OCI-LY7 (cell line): ENCODE results near the gene CALN1. TPM values are rescaled to one million over a fixed set of nuclear protein-coding genes. Genes with fewer than 3 reads are reported as not detected.

Experiments
- BruUV-seq: library from RNA; stranded (reverse); fragments of 400-500 nt; replicated peaks from 2 replicates; lab custom pipeline; 2021; lab: Mats Ljungman, UMichigan
- CTCF ChIA-PET: fragments of 300-600 bp; sonication (Branson Sonifier 250); formaldehyde crosslinking; loops from one replicate; lab custom pipeline; 2022; ENCODE audit warnings: antibody characterized with exemption; ENCODE audit not compliant: unreplicated experiment; lab: Charles Lee
- POLR2A ChIA-PET: fragments of 300-600 bp; sonication (Branson Sonifier 250); formaldehyde crosslinking; loops from one replicate; lab custom pipeline; 2022; ENCODE audit warnings: antibody characterized with exemption; lab: Charles Lee
- DNase-seq: peaks from one replicate; pipeline ENCODE4 v3.0.0-alpha.2; 2015; ENCODE audit warnings: low spot score
- H2AFZ ChIP-seq: fragments of 200-600 bp; sonication (generic), shearing (Covaris generic); 2 replicates; pipeline ENCODE4 v1.6.1; 2014; ENCODE audit warnings: mild to moderate bottlenecking, antibody characterized with exemption, low read length, moderate library complexity
- H3K27ac ChIP-seq: fragments of 200-600 bp; sonication (generic); 2 replicates; pipeline ENCODE4 v1.5.1; 2014; ENCODE audit warnings: mixed run types, low read depth, mild to moderate bottlenecking, moderate library complexity, low read length, inconsistent platforms; ENCODE audit not compliant: poor library complexity, severe bottlenecking
- H3K36me3 ChIP-seq: fragments of 200-600 bp; sonication (generic); 2 replicates; pipeline ENCODE4 v1.6.1; 2014; ENCODE audit warnings: mild to moderate bottlenecking, antibody characterized with exemption, low read length, moderate library complexity, mixed read lengths; ENCODE audit not compliant: insufficient read depth
- H3K4me1 ChIP-seq: fragments of 200-600 bp; sonication (generic); 2 replicates; pipeline ENCODE4 v1.5.1; 2014; ENCODE audit warnings: mild to moderate bottlenecking, low read length; ENCODE audit not compliant: insufficient read depth, poor library complexity, severe bottlenecking
- H3K4me2 ChIP-seq: fragments of 200-600 bp; sonication (generic); 2 replicates; pipeline ENCODE4 v1.6.1; 2014; ENCODE audit warnings: mild to moderate bottlenecking, low read length
- H3K4me3 ChIP-seq: fragments of 200-600 bp; sonication (generic); 2 replicates; pipeline ENCODE4 v1.5.1; 2014; ENCODE audit warnings: mild to moderate bottlenecking, low read depth, low read length; ENCODE audit not compliant: poor library complexity, severe bottlenecking
- H3K79me2 ChIP-seq: fragments of 200-600 bp; sonication (generic); 2 replicates; pipeline ENCODE4 v1.6.1; 2016; ENCODE audit warnings: low read depth, mild to moderate bottlenecking, low read length, moderate library complexity, mixed read lengths; ENCODE audit not compliant: insufficient read depth
- H3K9me2 ChIP-seq: fragments of 200-600 bp; sonication (generic); 2 replicates; pipeline ENCODE4 v1.6.1; 2016; ENCODE audit warnings: mild to moderate bottlenecking, low read length, mixed read lengths; ENCODE audit not compliant: insufficient read depth
- H3K9me3 ChIP-seq: fragments of 200-600 bp; sonication (generic); 2 replicates; pipeline ENCODE4 v1.6.1; 2014; ENCODE audit warnings: mild to moderate bottlenecking, mixed run types, low read length, mixed read lengths
- H4K20me1 ChIP-seq: fragments of 200-600 bp; sonication (generic); 2 replicates; pipeline ENCODE4 v1.6.1; 2014; ENCODE audit warnings: mild to moderate bottlenecking, antibody characterized with exemption, low read length, moderate library complexity, mixed read lengths; ENCODE audit not compliant: insufficient read depth
- CTCF ChIP-seq: fragments of 200-600 bp; sonication (generic); conservative IDR thresholded peaks from 2 replicates; pipeline ENCODE4 v1.5.1; 2014; ENCODE audit warnings: mild to moderate bottlenecking, antibody characterized with exemption, low read length, moderate library complexity, mixed read lengths
- EZH2phosphoT487 ChIP-seq: fragments of 200-600 bp; sonication (generic); IDR thresholded peaks from 2 replicates; pipeline ENCODE4 v1.6.1; 2018; ENCODE audit warnings: low read depth, borderline replicate concordance, mild to moderate bottlenecking, mixed run types, antibody characterized with exemption, low read length, moderate library complexity, mixed read lengths
- intact Hi-C: fragments of 100-400 bp; cut with micrococcal nuclease; formaldehyde crosslinking; loops from one replicate; pipeline ENCODE4 v1.10.0; 2022; ENCODE audit not compliant: unreplicated experiment
- total RNA-seq, 2 experiments: library from RNA; depleted of rRNA in 1 of 2; stranded (reverse); fragments of >200 nt in 1 of 2; shearing (Covaris generic) in 1 of 2; gene quantifications; 2 replicates each; pipeline ENCODE4 v1.2.3, GENCODE V29; 2014 to 2022

CALN1 gene
- total RNA-seq, 2 experiments from 2014 or later = not detected

GRCh38 chr7:71808115-71808514, 604.0 kb downstream of the CALN1 start:
- no peak for TF ChIP-seq CTCF
- TF ChIP-seq EZH2phosphoT487 = no peak
- Histone ChIP-seq H3K9me2 (no peaks in the 10 kb centered on the region), H3K4me2 (no peak overlapping the region), H2AFZ (no peak overlapping the region), H3K4me1 (no peaks in the 10 kb centered on the region), H3K4me3 (no peak overlapping the region), H3K9me3 (no peaks in the 10 kb centered on the region), H3K79me2 (no peaks in the 10 kb centered on the region), H3K36me3 (no peaks in the 10 kb centered on the region), H4K20me1 (no peaks in the 10 kb centered on the region), H3K27ac (no peak overlapping the region)
- ChIA-PET POLR2A (no interaction called here), CTCF (no interaction called here)
- DNase-seq = no peak
- BruUV-seq = no TSS peak
- intact Hi-C loops = no loop called here

GRCh38 chr7:71804256-71804655, 607.9 kb downstream of the CALN1 start:
- ChIA-PET POLR2A (no interaction called here), CTCF (no interaction called here)
- no peak for DNase-seq
- H3K9me3 ChIP-seq = no peaks in the 10 kb centered on the region
- H3K27ac ChIP-seq = no peak overlapping the region
- H4K20me1 ChIP-seq = no peaks in the 10 kb centered on the region
- no peak overlapping the region for H2AFZ ChIP-seq
- TF ChIP-seq CTCF = no peak
- intact Hi-C loops = no loop called here
- H3K9me2 ChIP-seq = no peaks in the 10 kb centered on the region
- no peak overlapping the region for H3K4me2 ChIP-seq
- no peaks in the 10 kb centered on the region for H3K79me2 ChIP-seq
- H3K36me3 ChIP-seq = no peaks in the 10 kb centered on the region
- no peaks in the 10 kb centered on the region for H3K4me1 ChIP-seq
- H3K4me3 ChIP-seq = no peak overlapping the region
- no TSS peak for BruUV-seq

- H4K20me1 ChIP-seq = no peaks in the 10 kb centered on the region
- H3K4me3 ChIP-seq = no peak overlapping the region
- no peak for DNase-seq
- ChIA-PET CTCF (no interaction called here), POLR2A (interaction anchor here (0.6 kb wide), 1 partner anchor 29 kb away, joined by 4 read pairs; no protein-coding TSS in a partner anchor)
- H3K27ac ChIP-seq = no peak overlapping the region
- no peaks in the 10 kb centered on the region for H3K9me2 ChIP-seq
- intact Hi-C loops = no loop called here
- no peak overlapping the region for H2AFZ ChIP-seq
- H3K4me2 ChIP-seq = no peak overlapping the region
- TF ChIP-seq EZH2phosphoT487 (no peak), CTCF (no peak)
- H3K9me3 ChIP-seq = no peaks in the 10 kb centered on the region
- no peaks in the 10 kb centered on the region for H3K36me3 ChIP-seq
- no peaks in the 10 kb centered on the region for H3K79me2 ChIP-seq
- H3K4me1 ChIP-seq = no peaks in the 10 kb centered on the region
- no TSS peak for BruUV-seq
These were observed 610.2 kb downstream of the CALN1 start for GRCh38 chr7:71801976-71802375.
